ENCODE measurements around the gene NAA15.
"Not testable (repeated sequence)": the region's sequence is repeated elsewhere in the genome, so short reads cannot be mapped to it uniquely, and the experiment has no call there.

The NAA15 gene

GRCh38 chr4:139300431-139301112 lies 733 bp upstream of the NAA15 start:
- Histone ChIP-seq H3K27ac (ENCODE audit: low read length) (peak overlapping the region; percentile 56), H3K27me3 (ENCODE audit: control insufficient read depth, insufficient read depth, low read length) (no peaks in the 10 kb centered on the region), H3K36me3 (ENCODE audit: control insufficient read depth, low read depth, low read length) (peaks cover 8% of the 10 kb centered on the region), H3K4me3 (ENCODE audit: low read length) (peak overlapping the region; percentile 73), H3K4me1 (ENCODE audit: control insufficient read depth, low read depth, low read length) (peaks cover 8% of the 10 kb centered on the region), H3K9ac (ENCODE audit: low read length) (peak overlapping the region; percentile 63), H3K9me3 (ENCODE audit: control insufficient read depth, low read depth, low read length) (no peaks in the 10 kb centered on the region)

- Histone ChIP-seq H3K27me3 (ENCODE audit: control insufficient read depth, insufficient read depth, low read length) (no peaks in the 10 kb centered on the region), H3K9ac (ENCODE audit: low read length) (peak within 1 kb of the TSS; percentile 94), H3K9me3 (ENCODE audit: control insufficient read depth, low read depth, low read length) (no peaks in the 10 kb centered on the region), H3K27ac (ENCODE audit: low read length) (peak within 1 kb of the TSS; percentile 74), H3K4me3 (ENCODE audit: low read length) (peak within 1 kb of the TSS; percentile 73), H3K36me3 (ENCODE audit: control insufficient read depth, low read depth, low read length) (peaks cover 10% of the 10 kb centered on the region), H3K4me1 (ENCODE audit: control insufficient read depth, low read depth, low read length) (peaks cover 8% of the 10 kb centered on the region)
Measured at GRCh38 chr4:139301821-139302611, 711 bp downstream of the NAA15 start, which contains the start of gene NDUFC1. TSS of gene NDUFC1 (minus strand) at chr4:139302477. CDS start at chr4:139295798, 6,679 bp downstream.

- Histone ChIP-seq H3K4me1 (ENCODE audit: control insufficient read depth, low read depth, low read length) (peaks cover 4% of the 10 kb centered on the region), H3K27ac (ENCODE audit: low read length) (no peak overlapping the region), H3K36me3 (ENCODE audit: control insufficient read depth, low read depth, low read length) (peaks cover 10% of the 10 kb centered on the region), H3K9me3 (ENCODE audit: control insufficient read depth, low read depth, low read length) (no peaks in the 10 kb centered on the region), H3K9ac (ENCODE audit: low read length) (no peak overlapping the region), H3K4me3 (ENCODE audit: low read length) (no peak overlapping the region), H3K27me3 (ENCODE audit: control insufficient read depth, insufficient read depth, low read length) (no peaks in the 10 kb centered on the region)
Measured at GRCh38 chr4:139304920-139305319, 3.6 kb downstream of the NAA15 start.

DNA sequence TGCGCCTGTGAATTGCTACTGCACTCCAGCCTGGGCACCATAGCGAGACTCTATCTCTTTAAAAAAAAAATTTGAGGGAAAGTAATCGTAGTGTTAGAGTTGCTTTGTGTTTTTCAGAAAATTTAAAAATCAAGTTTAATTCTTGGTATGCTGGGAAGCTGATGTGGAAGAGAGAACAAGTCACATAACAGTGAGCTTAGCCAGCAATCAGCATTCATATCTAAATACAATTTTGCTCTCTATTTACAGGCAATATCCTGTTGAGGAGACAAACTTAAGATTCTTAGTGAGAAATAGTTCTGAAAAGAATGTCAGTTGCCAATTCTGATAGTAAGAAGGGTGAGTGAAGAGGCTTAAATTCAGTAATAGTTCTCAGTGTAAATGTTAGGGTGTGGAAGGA lies 10.6 kb downstream of the NAA15 start:
- H3K27me3 ChIP-seq (ENCODE audit: control insufficient read depth, insufficient read depth, low read length) = no peaks in the 10 kb centered on the region
- no peak overlapping the region for H3K9ac ChIP-seq (ENCODE audit: low read length)
- H3K36me3 ChIP-seq (ENCODE audit: control insufficient read depth, low read depth, low read length) = no peaks in the 10 kb centered on the region
- no peak overlapping the region for H3K4me3 ChIP-seq (ENCODE audit: low read length)
- no peaks in the 10 kb centered on the region for H3K9me3 ChIP-seq (ENCODE audit: control insufficient read depth, low read depth, low read length)
- no peak overlapping the region for H3K27ac ChIP-seq (ENCODE audit: low read length)
- peaks cover 35% of the 10 kb centered on the region for H3K4me1 ChIP-seq (ENCODE audit: control insufficient read depth, low read depth, low read length)

GRCh38 chr4:139312552-139313332 lies 11.4 kb downstream of the NAA15 start:
- Histone ChIP-seq H3K4me1 (ENCODE audit: control insufficient read depth, low read depth, low read length) (peaks cover 36% of the 10 kb centered on the region), H3K9ac (ENCODE audit: low read length) (no peak overlapping the region), H3K27ac (ENCODE audit: low read length) (no peak overlapping the region), H3K27me3 (ENCODE audit: control insufficient read depth, insufficient read depth, low read length) (no peaks in the 10 kb centered on the region), H3K4me3 (ENCODE audit: low read length) (no peak overlapping the region), H3K36me3 (ENCODE audit: control insufficient read depth, low read depth, low read length) (no peaks in the 10 kb centered on the region), H3K9me3 (ENCODE audit: control insufficient read depth, low read depth, low read length) (no peaks in the 10 kb centered on the region)

DNA sequence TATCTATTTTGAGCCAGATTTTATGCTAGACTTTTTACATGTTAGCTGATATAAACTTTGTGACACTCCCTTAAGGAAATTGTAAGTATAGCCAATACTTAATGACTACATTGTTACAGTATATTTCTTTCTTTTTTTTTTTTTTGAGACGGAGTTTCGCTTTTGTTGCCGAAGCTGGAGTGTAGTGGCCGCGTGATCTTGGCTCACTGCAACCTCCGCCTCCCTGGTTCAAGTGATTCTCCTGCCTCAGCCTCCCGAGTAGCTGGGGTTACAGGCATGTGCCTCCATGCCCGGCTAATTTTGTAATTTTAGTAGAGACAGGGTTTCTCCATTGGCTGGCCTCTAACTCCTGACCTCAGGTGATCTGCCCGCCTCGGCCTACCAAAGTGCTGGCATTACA lies 12.1 kb downstream of the NAA15 start:
- H3K27ac ChIP-seq (ENCODE audit: low read length); H3K36me3 ChIP-seq (ENCODE audit: control insufficient read depth, low read depth, low read length): not testable (repeated sequence)
- H3K4me1 ChIP-seq (ENCODE audit: control insufficient read depth, low read depth, low read length) = peaks cover 36% of the 10 kb centered on the region

GRCh38 chr4:139314047-139314800 lies 12.9 kb downstream of the NAA15 start:
- Histone ChIP-seq H3K36me3 (ENCODE audit: control insufficient read depth, low read depth, low read length) (no peaks in the 10 kb centered on the region), H3K4me1 (ENCODE audit: control insufficient read depth, low read depth, low read length) (peaks cover 36% of the 10 kb centered on the region), H3K9ac (ENCODE audit: low read length) (peak overlapping the region; percentile 22), H3K27me3 (ENCODE audit: control insufficient read depth, insufficient read depth, low read length) (no peaks in the 10 kb centered on the region), H3K9me3 (ENCODE audit: control insufficient read depth, low read depth, low read length) (no peaks in the 10 kb centered on the region), H3K27ac (ENCODE audit: low read length) (peak overlapping the region; percentile 78), H3K4me3 (ENCODE audit: low read length) (peak overlapping the region; percentile 32)

More for the DNA sequence above, 12.1 kb downstream of the NAA15 start:
- not testable (repeated sequence) for H3K9me3 ChIP-seq (ENCODE audit: control insufficient read depth, low read depth, low read length); H3K9ac ChIP-seq (ENCODE audit: low read length); H3K27me3 ChIP-seq (ENCODE audit: control insufficient read depth, insufficient read depth, low read length); H3K4me3 ChIP-seq (ENCODE audit: low read length)

- Histone ChIP-seq H3K27me3 (ENCODE audit: control insufficient read depth, insufficient read depth, low read length) (no peaks in the 10 kb centered on the region), H3K4me1 (ENCODE audit: control insufficient read depth, low read depth, low read length) (peaks cover 36% of the 10 kb centered on the region), H3K9ac (ENCODE audit: low read length) (no peak overlapping the region), H3K4me3 (ENCODE audit: low read length) (no peak overlapping the region), H3K9me3 (ENCODE audit: control insufficient read depth, low read depth, low read length) (no peaks in the 10 kb centered on the region), H3K27ac (ENCODE audit: low read length) (peak overlapping the region; percentile 30), H3K36me3 (ENCODE audit: control insufficient read depth, low read depth, low read length) (no peaks in the 10 kb centered on the region)
Measured at GRCh38 chr4:139315221-139315675, 13.9 kb downstream of the NAA15 start.

DNA sequence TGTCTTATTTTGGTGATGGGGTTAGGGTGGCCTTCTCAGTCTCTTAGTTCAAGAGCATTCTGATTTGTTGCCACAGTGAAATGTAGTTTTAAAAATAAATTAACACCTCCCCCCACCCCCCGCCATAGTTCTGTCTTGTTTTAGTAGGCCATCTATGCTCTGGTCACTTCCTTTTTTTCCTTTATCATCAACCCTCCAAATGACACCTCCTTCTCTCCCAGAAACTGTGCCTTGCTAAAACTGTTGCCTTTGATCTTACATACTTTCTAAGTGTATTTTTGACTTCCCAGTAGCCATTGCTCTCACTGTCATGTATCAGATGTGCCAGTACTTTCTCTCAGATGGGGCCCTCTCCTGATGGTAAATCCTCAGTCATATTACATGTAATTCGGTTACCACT lies 15.4 kb downstream of the NAA15 start:
- H3K9ac ChIP-seq (ENCODE audit: low read length) = no peak overlapping the region
- no peaks in the 10 kb centered on the region for H3K27me3 ChIP-seq (ENCODE audit: control insufficient read depth, insufficient read depth, low read length)
- H3K27ac ChIP-seq (ENCODE audit: low read length) = no peak overlapping the region
- H3K36me3 ChIP-seq (ENCODE audit: control insufficient read depth, low read depth, low read length) = no peaks in the 10 kb centered on the region
- H3K9me3 ChIP-seq (ENCODE audit: control insufficient read depth, low read depth, low read length) = no peaks in the 10 kb centered on the region
- no peak overlapping the region for H3K4me3 ChIP-seq (ENCODE audit: low read length)
- H3K4me1 ChIP-seq (ENCODE audit: control insufficient read depth, low read depth, low read length) = peaks cover 36% of the 10 kb centered on the region

DNA sequence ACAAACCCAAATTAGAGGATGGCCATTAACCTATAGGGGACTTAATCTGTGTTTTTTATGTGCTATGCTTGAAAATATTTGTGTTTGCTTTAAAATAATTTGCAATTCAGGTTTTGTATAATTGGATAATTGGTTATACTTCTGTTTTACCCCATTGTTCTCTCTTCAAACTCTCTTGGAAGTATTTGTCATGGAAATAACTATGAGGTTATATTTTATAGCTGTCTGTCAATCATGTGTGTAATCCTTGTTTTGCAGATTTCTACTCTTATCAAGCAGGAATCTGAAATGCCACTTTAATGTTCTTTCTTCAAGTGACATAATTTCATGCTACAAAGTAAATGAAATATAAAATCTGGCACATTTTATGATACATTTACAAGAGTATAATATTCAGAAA lies 16.3 kb downstream of the NAA15 start:
- Histone ChIP-seq H3K4me1 (ENCODE audit: control insufficient read depth, low read depth, low read length) (peaks cover 36% of the 10 kb centered on the region), H3K36me3 (ENCODE audit: control insufficient read depth, low read depth, low read length) (no peaks in the 10 kb centered on the region), H3K27me3 (ENCODE audit: control insufficient read depth, insufficient read depth, low read length) (no peaks in the 10 kb centered on the region), H3K27ac (ENCODE audit: low read length) (no peak overlapping the region), H3K9me3 (ENCODE audit: control insufficient read depth, low read depth, low read length) (no peaks in the 10 kb centered on the region), H3K4me3 (ENCODE audit: low read length) (no peak overlapping the region), H3K9ac (ENCODE audit: low read length) (no peak overlapping the region)

DNA sequence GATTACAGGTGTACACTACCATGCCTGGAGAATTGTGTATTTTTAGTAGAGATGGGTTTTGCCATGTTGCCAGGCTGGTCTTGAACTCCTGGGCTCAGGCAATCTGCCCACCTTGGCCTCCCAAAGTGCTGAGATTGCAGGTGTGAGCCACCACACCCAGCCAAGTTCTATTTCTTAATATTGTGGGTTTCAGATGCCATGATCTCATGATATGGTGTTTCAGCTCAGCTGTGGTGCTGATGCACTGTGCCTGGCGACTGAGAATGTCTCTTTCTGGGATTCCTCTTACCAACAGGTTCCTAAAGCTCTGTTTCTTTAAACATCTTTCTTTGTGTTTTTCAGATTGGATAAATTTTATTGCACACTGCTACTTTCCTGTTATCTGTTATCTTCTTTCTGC lies 18.3 kb downstream of the NAA15 start:
- Histone ChIP-seq H3K4me1 (ENCODE audit: control insufficient read depth, low read depth, low read length) (peaks cover 29% of the 10 kb centered on the region), H3K27me3 (ENCODE audit: control insufficient read depth, insufficient read depth, low read length) (no peaks in the 10 kb centered on the region), H3K27ac (ENCODE audit: low read length) (no peak overlapping the region), H3K36me3 (ENCODE audit: control insufficient read depth, low read depth, low read length) (no peaks in the 10 kb centered on the region), H3K9me3 (ENCODE audit: control insufficient read depth, low read depth, low read length) (no peaks in the 10 kb centered on the region), H3K9ac (ENCODE audit: low read length) (no peak overlapping the region), H3K4me3 (ENCODE audit: low read length) (no peak overlapping the region)

All from iPS-18a (cell line).